Esophagus (tissue), 2 donors: ENCODE measurements around the gene ZNF414. TPM values are rescaled to one million over a fixed set of nuclear protein-coding genes. Genes with fewer than 3 reads are reported as not detected.

Experiments used
- H3K27ac ChIP-seq, 2 donors: one replicate each; pipeline ENCODE4 v1.5.1; 2013; ENCODE audit warnings: low read depth in 2 of 2, mild to moderate bottlenecking in 2 of 2, inconsistent platforms in 1 of 2, low read length in 1 of 2, moderate library complexity in 1 of 2
- H3K27me3 ChIP-seq, 2 donors: one replicate each; pipeline ENCODE4 v1.6.1; 2013; ENCODE audit warnings: low read length in 2 of 2, control low read depth in 1 of 2, mild to moderate bottlenecking in 1 of 2; ENCODE audit not compliant: insufficient read depth in 2 of 2, control insufficient read depth in 1 of 2
- H3K36me3 ChIP-seq, 2 donors: one replicate each; pipeline ENCODE4 v1.6.1; 2013; ENCODE audit warnings: low read length in 1 of 2; ENCODE audit not compliant: control insufficient read depth in 2 of 2, insufficient read depth in 2 of 2
- H3K4me1 ChIP-seq, 2 donors: one replicate each; pipeline ENCODE4 v1.6.1; 2013; ENCODE audit warnings: low read length in 1 of 2; ENCODE audit not compliant: control insufficient read depth in 2 of 2, insufficient read depth in 2 of 2
- H3K4me3 ChIP-seq, 2 donors: one replicate each; pipeline ENCODE4 v1.5.1; 2013; ENCODE audit warnings: low read length in 2 of 2, mild to moderate bottlenecking in 2 of 2, low read depth in 1 of 2, moderate library complexity in 1 of 2
- H3K9me3 ChIP-seq, 2 donors: one replicate each; pipeline ENCODE4 v1.6.1; 2013; ENCODE audit warnings: mild to moderate bottlenecking in 2 of 2, low read depth in 1 of 2, low read length in 1 of 2, moderate library complexity in 1 of 2; ENCODE audit not compliant: control insufficient read depth in 2 of 2, insufficient read depth in 1 of 2
- WGBS, 2 donors: extraction: QIAGEN DNeasy Blood & Tissue Kit; methylation state at CpG; one replicate each; pipeline ENCODE4 v1.1.7; 2013; 5-methylcytosine and 5-hydroxymethylcytosine counted together
- polyA plus RNA-seq, 2 donors: library from polyadenylated mRNA; stranded (reverse); fragments of 200-250 nt; gene quantifications; one replicate each; pipeline ENCODE4 v1.2.3, GENCODE V29; 2013
- donor health status: healthy with polysubstance abuse.
- donor health status: Bipolar disorder and iron deficiency.

Gene ZNF414
- polyA plus RNA-seq, 2 donors, result 22.6 to 27.2 TPM

GRCh38 chr19:8510589-8511115, 3.3 kb downstream of the ZNF414 start:
- H3K27me3 ChIP-seq, result no peaks in the 10 kb centered on the region
- peaks cover 0 to 3% of the 10 kb centered on the region in 2 donors for H3K36me3 ChIP-seq
- no peak overlapping the region for H3K4me3 ChIP-seq
- H3K27ac ChIP-seq, result no peak overlapping the region
- WGBS, 2 donors, result 77 to 83% methylated on average over 51 to 52 of the region's 52 CpGs
- H3K9me3 ChIP-seq, result no peaks in the 10 kb centered on the region
- H3K4me1 ChIP-seq, result peaks cover 8 to 20% of the 10 kb centered on the region in 2 donors

- Histone ChIP-seq H3K4me1 (peaks cover 2 to 7% of the 10 kb centered on the region in 2 donors), H3K9me3 (no peaks in the 10 kb centered on the region), H3K4me3 (peak overlapping the region; percentile 38 to 53), H3K27ac (peak overlapping the region in 1 of 2 donors; percentile 2), H3K36me3 (peaks cover 0 to 3% of the 10 kb centered on the region in 2 donors), H3K27me3 (no peaks in the 10 kb centered on the region)
- WGBS, 2 donors, result 22 to 27% methylated on average over 17 to 18 of the region's 18 CpGs
Observed at GRCh38 chr19:8506402-8506957, 7.5 kb downstream of the ZNF414 start.

- H3K36me3 ChIP-seq, result peaks cover 0 to 3% of the 10 kb centered on the region in 2 donors
- peak overlapping the region; percentile 38 to 53 for H3K4me3 ChIP-seq
- peak overlapping the region in 1 of 2 donors; percentile 27 for H3K27ac ChIP-seq
- H3K27me3 ChIP-seq, result no peaks in the 10 kb centered on the region
- WGBS, 2 donors, result 1% methylated on average over 56 of the region's 56 CpGs
- H3K4me1 ChIP-seq, result peaks cover 0 to 7% of the 10 kb centered on the region in 2 donors
- H3K9me3 ChIP-seq, result no peaks in the 10 kb centered on the region
Observed at GRCh38 chr19:8505680-8506401, 8.1 kb downstream of the ZNF414 start.

GRCh38 chr19:8504919-8505318, 9.0 kb downstream of the ZNF414 start:
- 64 to 67% methylated on average over 6 of the region's 6 CpGs for WGBS, 2 donors
- Histone ChIP-seq H3K36me3 (no peaks in the 10 kb centered on the region), H3K4me3 (no peak overlapping the region), H3K4me1 (peaks cover 0 to 7% of the 10 kb centered on the region in 2 donors), H3K27ac (no peak overlapping the region), H3K9me3 (no peaks in the 10 kb centered on the region), H3K27me3 (no peaks in the 10 kb centered on the region)

GRCh38 chr19:8504171-8504570, 9.8 kb downstream of the ZNF414 start:
- H3K36me3 ChIP-seq, result no peaks in the 10 kb centered on the region
- no peak overlapping the region for H3K27ac ChIP-seq
- WGBS, 2 donors, result 77 to 86% methylated on average over 6 to 7 of the region's 7 CpGs
- no peaks in the 10 kb centered on the region for H3K9me3 ChIP-seq
- H3K4me3 ChIP-seq, result no peak overlapping the region
- peaks cover 0 to 7% of the 10 kb centered on the region in 2 donors for H3K4me1 ChIP-seq
- H3K27me3 ChIP-seq, result no peaks in the 10 kb centered on the region

- Histone ChIP-seq H3K4me3 (no peak overlapping the region), H3K27ac (no peak overlapping the region), H3K36me3 (no peaks in the 10 kb centered on the region), H3K4me1 (peaks cover 0 to 7% of the 10 kb centered on the region in 2 donors), H3K27me3 (no peaks in the 10 kb centered on the region), H3K9me3 (no peaks in the 10 kb centered on the region)
- 93 to 94% methylated on average over 7 of the region's 7 CpGs for WGBS, 2 donors
Observed at GRCh38 chr19:8503510-8503909, 10.5 kb downstream of the ZNF414 start.

- H3K4me1 ChIP-seq, result peaks cover 0 to 7% of the 10 kb centered on the region in 2 donors
- no peaks in the 10 kb centered on the region for H3K27me3 ChIP-seq
- H3K36me3 ChIP-seq, result no peaks in the 10 kb centered on the region
- no peak overlapping the region for H3K27ac ChIP-seq
- no peak overlapping the region for H3K4me3 ChIP-seq
- no peaks in the 10 kb centered on the region for H3K9me3 ChIP-seq
- 70 to 74% methylated on average over 14 of the region's 14 CpGs for WGBS, 2 donors
Observed at GRCh38 chr19:8501981-8502380, 12.0 kb downstream of the ZNF414 start.

- H3K9me3 ChIP-seq, result no peaks in the 10 kb centered on the region
- H3K27ac ChIP-seq, result no peak overlapping the region
- WGBS, 2 donors, result 74 to 79% methylated on average over 6 of the region's 6 CpGs
Observed at GRCh38 chr19:8501516-8501915, 12.5 kb downstream of the ZNF414 start.

GRCh38 chr19:8500158-8500557, 13.8 kb downstream of the ZNF414 start:
- Histone ChIP-seq H3K4me1 (peaks cover 0 to 5% of the 10 kb centered on the region in 2 donors), H3K27ac (no peak overlapping the region), H3K27me3 (no peaks in the 10 kb centered on the region), H3K4me3 (no peak overlapping the region), H3K36me3 (no peaks in the 10 kb centered on the region), H3K9me3 (no peaks in the 10 kb centered on the region)
- WGBS, 2 donors, result 68 to 71% methylated on average over 7 of the region's 7 CpGs

More at GRCh38 chr19:8501516-8501915, 12.5 kb downstream of the ZNF414 start:
- no peak overlapping the region for H3K4me3 ChIP-seq
- H3K4me1 ChIP-seq, result peaks cover 0 to 4% of the 10 kb centered on the region in 2 donors
- no peaks in the 10 kb centered on the region for H3K36me3 ChIP-seq
- no peaks in the 10 kb centered on the region for H3K27me3 ChIP-seq
